Osteoblast (primary cell): ENCODE data around the gene GRIN1. TPM values are rescaled to one million over a fixed set of nuclear protein-coding genes. Genes with fewer than 3 reads are reported as not detected.
A peak's percentile ranks its signal among the peaks of the same experiment; 100 is the strongest.

Experiments used
- DNase-seq: peaks from one replicate; pipeline ENCODE4 v3.0.0; 2011; ENCODE audit warnings: low spot score, mixed read lengths; ENCODE audit not compliant: insufficient read length; ENCODE audit errors: missing footprints
- H2AFZ ChIP-seq: 2 replicates; pipeline ENCODE4 v1.6.0; 2011; ENCODE audit warnings: mild to moderate bottlenecking, low read length
- H3K27ac ChIP-seq: 2 replicates; pipeline ENCODE4 v1.5.1; 2011; ENCODE audit warnings: mild to moderate bottlenecking, low read depth, low read length, moderate library complexity
- H3K27me3 ChIP-seq: 2 replicates; pipeline ENCODE4 v1.6.0; 2012; ENCODE audit warnings: mild to moderate bottlenecking, control low read depth, inconsistent platforms, low read length, moderate library complexity; ENCODE audit not compliant: insufficient read depth
- H3K36me3 ChIP-seq: 2 replicates; pipeline ENCODE4 v1.5.1; 2011; ENCODE audit warnings: mild to moderate bottlenecking, low read length, control low read depth, moderate library complexity; ENCODE audit not compliant: insufficient read depth
- H3K4me1 ChIP-seq: 2 replicates; pipeline ENCODE4 v1.5.1; 2011; ENCODE audit warnings: mild to moderate bottlenecking, low read length, control low read depth, moderate library complexity; ENCODE audit not compliant: insufficient read depth
- H3K4me2 ChIP-seq: 2 replicates; pipeline ENCODE4 v1.6.0; 2011; ENCODE audit warnings: mild to moderate bottlenecking, low read length; ENCODE audit not compliant: insufficient read depth
- H3K4me3 ChIP-seq: fragments of 200-600 bp; sonication (generic); 3 replicates; pipeline ENCODE4 v1.5.1; 2012; ENCODE audit warnings: mild to moderate bottlenecking, low read length, inconsistent platforms; ENCODE audit not compliant: insufficient read depth
- H3K79me2 ChIP-seq: 2 replicates; pipeline ENCODE4 v1.6.0; 2012; ENCODE audit warnings: mild to moderate bottlenecking, low read length, control low read depth, inconsistent platforms; ENCODE audit not compliant: insufficient read depth
- H3K9me3 ChIP-seq: 2 replicates; pipeline ENCODE4 v1.5.1; 2011; ENCODE audit warnings: low read depth, low read length, control low read depth
- H4K20me1 ChIP-seq: 2 replicates; pipeline ENCODE4 v1.6.0; 2012; ENCODE audit warnings: mild to moderate bottlenecking, low read length, control low read depth; ENCODE audit not compliant: insufficient read depth
- CTCF ChIP-seq: IDR thresholded peaks from 2 replicates; pipeline ENCODE4 v1.5.1; 2011; ENCODE audit warnings: mild to moderate bottlenecking, low read depth, low read length, moderate library complexity; ENCODE audit errors: extremely low read depth
- total RNA-seq: library from RNA; depleted of rRNA; stranded (reverse); fragments of >200 nt; gene quantifications from 2 replicates; pipeline ENCODE4 v1.2.3, GENCODE V29; 2012

GRIN1 gene
- total RNA-seq, 1 donor, result not detected

- Histone ChIP-seq H4K20me1 (peaks cover 33% of the 10 kb centered on the region), H3K4me1 (peaks cover 34% of the 10 kb centered on the region), H3K27me3 (no peaks in the 10 kb centered on the region), H3K27ac (peak within 1 kb of the TSS; percentile 28), H3K9me3 (no peaks in the 10 kb centered on the region), H3K79me2 (peaks cover 76% of the 10 kb centered on the region), H3K4me2 (peak within 1 kb of the TSS; percentile 86), H3K36me3 (no peaks in the 10 kb centered on the region), H2AFZ (peak within 1 kb of the TSS; percentile 78), H3K4me3 (peak within 1 kb of the TSS; percentile 87)
- TF ChIP-seq CTCF, result no peak
- peak; percentile 100 for DNase-seq
These were observed 61.6 kb downstream of the GRIN1 start, which contains the start of gene TPRN for GRCh38 chr9:137200311-137201204. Gene TPRN, minus strand, starts transcription at chr9:137200741. Its CDS starts 30 bp downstream, at chr9:137200711.

- H3K27me3 ChIP-seq, result no peaks in the 10 kb centered on the region
- no peaks in the 10 kb centered on the region for H3K9me3 ChIP-seq
- no peak for DNase-seq
- peak overlapping the region; percentile 28 for H3K27ac ChIP-seq
- TF ChIP-seq CTCF, result no peak
- H3K79me2 ChIP-seq, result peaks cover 78% of the 10 kb centered on the region
- H3K36me3 ChIP-seq, result no peaks in the 10 kb centered on the region
- H4K20me1 ChIP-seq, result peaks cover 33% of the 10 kb centered on the region
- H3K4me3 ChIP-seq, result peak overlapping the region; percentile 87
- peak overlapping the region; percentile 78 for H2AFZ ChIP-seq
- peaks cover 39% of the 10 kb centered on the region for H3K4me1 ChIP-seq
- H3K4me2 ChIP-seq, result peak overlapping the region; percentile 86
These were observed 62.4 kb downstream of the GRIN1 start for GRCh38 chr9:137201205-137201868.

GRCh38 chr9:137202966-137203365 is 64.0 kb downstream of the GRIN1 start:
- H3K4me2 ChIP-seq, result no peak overlapping the region
- no peak overlapping the region for H3K27ac ChIP-seq
- H3K4me3 ChIP-seq, result no peak overlapping the region
- no peaks in the 10 kb centered on the region for H3K9me3 ChIP-seq
- DNase-seq, result no peak
- H3K27me3 ChIP-seq, result no peaks in the 10 kb centered on the region
- no peaks in the 10 kb centered on the region for H3K36me3 ChIP-seq
- H4K20me1 ChIP-seq, result peaks cover 27% of the 10 kb centered on the region
- peaks cover 44% of the 10 kb centered on the region for H3K4me1 ChIP-seq
- no peak for TF ChIP-seq CTCF
- no peak overlapping the region for H2AFZ ChIP-seq
- H3K79me2 ChIP-seq, result peaks cover 78% of the 10 kb centered on the region

- Histone ChIP-seq H3K36me3 (peaks cover 2% of the 10 kb centered on the region), H3K27ac (peak overlapping the region; percentile 72), H3K4me3 (peak overlapping the region; percentile 88), H2AFZ (peak overlapping the region; percentile 86), H3K4me1 (peaks cover 30% of the 10 kb centered on the region), H3K4me2 (peak overlapping the region; percentile 91), H3K27me3 (no peaks in the 10 kb centered on the region), H3K79me2 (peaks cover 62% of the 10 kb centered on the region), H3K9me3 (no peaks in the 10 kb centered on the region), H4K20me1 (peaks cover 14% of the 10 kb centered on the region)
- TF ChIP-seq CTCF, result no peak
- DNase-seq, result no peak
These were observed 65.8 kb downstream of the GRIN1 start for GRCh38 chr9:137204731-137205125.
